NCI-H345 treated with DMSO at 0.1 percent for 48 hours (cell line): ENCODE measurements around the gene PRKG1.
"Not testable (repeated sequence)": the region's sequence is repeated elsewhere in the genome, so short reads cannot be mapped to it uniquely, and the experiment has no call there.

ENCODE experiments used
- DNase-seq: peaks from one replicate; lab custom pipeline; 2025; ENCODE audit not compliant: unreplicated experiment; lab: John Stamatoyannopoulos, UW

Gene PRKG1

DNA sequence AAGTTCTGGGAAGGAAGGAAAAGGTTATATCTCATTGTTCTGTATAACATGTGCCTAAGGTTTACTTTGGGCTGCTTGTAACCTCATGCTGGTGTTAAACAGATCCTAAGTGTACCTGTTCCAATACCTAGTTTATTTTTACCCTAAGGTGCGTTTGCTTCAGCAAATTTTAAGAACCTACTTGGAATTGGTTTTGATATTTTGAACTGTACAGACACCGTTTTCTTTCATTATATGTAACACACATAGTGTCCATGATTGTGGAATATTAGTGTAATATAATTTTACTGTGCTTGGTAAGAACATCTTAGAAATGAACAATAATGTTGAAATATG is 954.2 kb downstream of the PRKG1 start:
- DNase-seq, result no peak

DNA sequence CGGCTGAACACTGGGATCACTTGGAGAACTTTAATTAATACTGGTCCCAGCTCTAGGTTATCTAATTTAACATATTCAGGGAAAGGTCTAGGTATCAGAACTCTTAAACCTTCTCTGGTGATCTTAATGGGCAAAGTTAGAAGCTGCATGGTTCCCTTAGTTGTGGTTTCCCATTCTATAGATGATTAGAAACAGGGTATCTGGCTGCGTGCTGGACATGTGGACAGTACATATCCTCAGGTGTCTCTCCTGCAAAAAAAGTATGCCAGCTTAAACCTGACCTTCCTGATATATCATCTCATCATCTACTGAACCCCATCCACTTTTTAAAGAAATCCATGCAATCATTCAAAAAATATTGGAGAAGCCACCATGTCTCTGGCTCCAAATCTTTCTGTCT is 955.3 kb downstream of the PRKG1 start:
- no peak for DNase-seq

DNA sequence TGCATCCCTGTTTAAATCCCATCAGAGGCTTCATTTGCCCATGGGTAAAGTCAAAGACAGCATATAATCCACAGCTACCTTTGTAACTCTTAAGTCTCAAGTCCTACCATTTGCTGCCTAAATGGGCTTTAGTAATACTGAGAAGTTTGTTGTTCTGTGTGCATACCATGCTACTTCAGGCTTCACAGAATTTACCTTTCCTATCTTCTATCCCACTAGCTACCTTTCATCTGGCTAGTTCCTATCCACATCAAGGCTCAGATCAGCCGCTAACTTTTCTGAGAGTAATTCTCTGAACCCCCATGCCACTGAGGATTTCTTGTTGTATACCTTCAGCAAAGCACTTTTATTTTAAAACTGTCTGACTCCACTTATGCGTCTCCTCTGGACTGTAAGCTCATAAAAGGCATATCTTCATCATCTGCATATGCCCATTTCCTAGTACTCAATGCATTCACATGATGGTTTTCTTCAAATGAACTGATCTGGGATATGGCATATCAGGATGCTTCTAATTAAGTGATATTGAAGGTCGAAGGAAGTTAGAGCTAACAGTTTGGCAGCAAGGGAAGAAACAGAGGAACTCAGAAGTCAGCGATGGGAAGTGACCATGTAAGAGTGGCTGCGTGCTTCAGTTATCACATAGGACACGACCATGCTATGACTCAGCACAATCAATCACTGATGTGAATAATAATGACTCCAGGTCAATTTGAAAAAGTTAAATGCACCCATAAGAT is 955.9 kb downstream of the PRKG1 start:
- DNase-seq, result no peak

GRCh38 chr10:52030975-52031374 is 956.7 kb downstream of the PRKG1 start:
- DNase-seq, result no peak

GRCh38 chr10:52031771-52032170 is 957.5 kb downstream of the PRKG1 start:
- no peak for DNase-seq

DNA sequence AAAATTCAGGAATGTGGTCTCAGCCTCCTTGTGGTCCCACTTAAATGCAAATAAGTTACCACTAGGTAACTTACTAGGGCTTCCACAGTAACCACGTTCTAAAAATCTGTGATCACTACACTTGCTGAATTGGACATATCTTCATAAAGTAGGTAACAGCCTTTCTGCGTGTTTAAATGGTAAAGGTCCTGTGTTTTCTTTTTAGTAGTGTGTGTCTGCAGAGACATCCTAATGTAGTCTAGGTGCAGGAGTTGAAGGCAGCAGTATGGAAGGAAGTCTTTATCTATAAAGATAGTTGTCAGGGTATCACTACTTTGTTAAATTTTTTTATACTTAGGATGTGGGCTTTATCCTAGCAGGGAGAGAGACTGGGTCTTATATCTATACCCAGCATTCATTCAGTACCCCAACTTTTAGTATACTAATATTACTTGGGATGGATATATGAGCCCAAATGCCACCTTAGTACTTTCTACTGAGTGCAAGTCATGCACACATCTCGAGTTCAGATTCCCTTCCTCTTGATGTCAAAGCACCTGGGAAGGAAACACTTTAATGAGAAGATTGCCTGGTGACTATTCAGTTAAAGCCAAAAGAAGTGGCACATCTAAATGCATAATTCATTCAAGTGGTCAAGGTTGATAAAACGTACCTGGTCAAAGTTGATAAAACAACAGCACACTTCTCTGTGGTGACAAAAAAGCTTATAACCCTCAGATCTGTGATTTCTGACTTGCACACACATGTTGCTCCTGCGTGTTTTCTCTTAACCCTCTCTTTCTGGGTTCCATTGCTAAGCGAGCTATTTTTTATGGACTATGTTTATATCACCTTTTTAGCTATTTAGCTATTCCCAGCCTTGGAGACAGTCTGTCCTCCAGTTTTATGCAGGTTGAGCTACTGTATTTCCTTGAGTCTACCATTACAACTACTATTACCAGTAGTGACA is 958.7 kb downstream of the PRKG1 start:
- no peak for DNase-seq

DNA sequence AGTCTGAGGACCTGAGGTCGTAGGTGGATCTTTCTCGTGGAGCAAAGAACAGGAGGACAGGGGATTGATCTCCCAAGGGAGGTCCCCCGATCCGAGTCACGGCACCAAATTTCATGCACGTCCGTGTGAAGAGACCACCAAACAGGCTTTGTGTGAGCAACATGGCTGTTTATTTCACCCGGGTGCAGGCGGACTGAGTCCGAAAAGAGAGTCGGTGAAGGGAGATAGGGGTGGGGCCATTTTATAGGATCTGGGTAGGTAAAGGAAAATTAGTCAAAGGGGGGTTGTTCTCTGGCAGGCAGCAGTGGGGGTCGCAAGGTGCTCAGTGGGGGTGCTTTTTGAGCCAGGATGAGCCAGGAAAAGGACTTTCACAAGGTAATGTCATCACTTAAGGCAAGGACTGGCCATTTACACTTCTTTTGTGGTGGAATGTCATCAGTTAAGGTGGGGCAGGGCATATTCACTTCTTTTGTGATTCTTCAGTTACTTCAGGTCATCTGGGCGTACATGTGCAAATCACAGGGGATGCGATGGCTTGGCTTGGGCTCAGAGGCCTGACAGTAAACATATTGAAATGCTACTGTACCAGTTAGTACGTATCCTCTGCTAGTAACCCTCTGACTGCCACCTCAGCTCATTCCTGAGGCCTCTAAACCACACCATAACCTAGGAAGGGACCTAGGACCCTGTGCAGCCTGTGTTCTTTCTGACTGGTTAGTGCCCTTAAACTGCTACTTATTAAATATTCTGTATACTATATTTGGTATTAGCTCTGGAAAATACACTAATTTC is 964.9 kb downstream of the PRKG1 start:
- DNase-seq, result not testable (repeated sequence)

DNA sequence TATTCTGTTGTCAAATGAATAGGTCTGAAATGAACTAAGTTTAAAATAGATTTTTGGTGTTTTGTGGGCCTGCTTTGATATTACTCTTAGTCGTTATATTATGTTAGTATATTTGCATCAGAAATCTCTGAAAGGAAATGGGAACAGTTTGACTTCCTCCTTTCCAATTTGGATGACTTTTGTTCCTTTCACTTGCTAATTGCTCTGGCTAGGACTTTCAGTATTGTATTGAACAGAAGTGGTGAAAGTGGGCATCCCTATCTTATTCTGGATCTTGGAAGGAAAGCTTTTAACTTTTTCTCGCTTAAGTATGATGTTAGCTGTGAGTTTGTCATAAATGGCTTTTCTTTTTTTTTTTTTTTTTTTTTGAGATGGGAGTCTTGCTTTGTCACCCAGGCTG is 966.2 kb downstream of the PRKG1 start:
- no peak for DNase-seq

DNA sequence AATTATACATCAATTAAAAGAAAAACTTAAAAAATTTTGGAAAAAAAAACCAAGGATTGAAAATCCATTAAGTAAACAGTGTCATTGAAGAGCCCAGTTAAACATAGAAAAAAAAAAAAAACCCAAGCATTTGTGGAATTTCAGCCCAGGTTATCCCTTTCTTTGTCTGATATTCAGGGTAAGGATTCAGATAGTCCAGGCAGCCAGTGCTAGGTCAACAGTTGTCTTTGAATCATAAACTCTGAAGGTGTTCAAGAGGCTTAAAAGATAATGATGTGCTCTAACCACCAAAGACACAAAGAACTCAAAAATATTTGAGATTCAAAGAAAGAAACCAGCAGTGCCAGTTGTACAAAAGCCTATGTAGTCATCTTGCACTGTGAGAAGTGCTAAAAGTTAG is 969.5 kb downstream of the PRKG1 start:
- no peak for DNase-seq

DNA sequence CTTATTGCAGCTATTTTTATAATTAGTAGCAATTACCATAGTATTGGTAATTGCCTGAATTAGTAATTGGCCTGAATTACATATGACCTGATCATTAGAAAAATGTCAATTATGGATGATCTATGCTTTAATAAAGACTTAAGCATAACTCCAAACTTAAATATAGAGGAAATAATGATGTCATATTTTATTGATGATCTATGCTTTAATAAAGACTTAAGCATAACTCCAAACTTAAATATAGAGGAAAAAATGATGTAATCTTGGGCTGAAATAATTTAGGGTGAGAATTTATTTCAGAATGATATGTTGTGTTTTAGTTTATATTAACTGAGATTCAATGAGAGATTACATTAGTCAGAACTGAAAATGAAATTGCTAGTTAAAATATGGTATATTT is 973.8 kb downstream of the PRKG1 start:
- no peak for DNase-seq

GRCh38 chr10:52050429-52051047 is 976.3 kb downstream of the PRKG1 start:
- no peak for DNase-seq

DNA sequence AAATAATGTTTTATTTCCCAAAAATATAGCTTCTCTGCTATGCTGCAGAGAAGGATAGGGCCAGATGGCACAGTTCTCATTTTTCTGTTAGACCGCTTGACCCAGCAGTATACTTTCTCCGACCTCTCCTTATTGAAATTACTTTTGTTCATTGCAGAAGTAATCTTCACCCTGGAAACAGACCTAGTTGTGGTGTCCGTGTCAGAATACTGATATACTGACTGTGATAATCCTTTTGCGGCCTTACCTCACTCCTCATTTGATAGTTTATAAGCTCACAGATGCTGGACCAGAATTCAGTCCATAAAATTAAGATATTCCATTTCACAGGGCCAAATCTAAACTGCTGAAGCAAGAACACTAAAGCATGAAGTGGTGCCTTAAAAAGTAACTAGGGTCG is 979.2 kb downstream of the PRKG1 start:
- no peak for DNase-seq

- no peak for DNase-seq
These were observed 982.0 kb downstream of the PRKG1 start for GRCh38 chr10:52056291-52056690.

DNA sequence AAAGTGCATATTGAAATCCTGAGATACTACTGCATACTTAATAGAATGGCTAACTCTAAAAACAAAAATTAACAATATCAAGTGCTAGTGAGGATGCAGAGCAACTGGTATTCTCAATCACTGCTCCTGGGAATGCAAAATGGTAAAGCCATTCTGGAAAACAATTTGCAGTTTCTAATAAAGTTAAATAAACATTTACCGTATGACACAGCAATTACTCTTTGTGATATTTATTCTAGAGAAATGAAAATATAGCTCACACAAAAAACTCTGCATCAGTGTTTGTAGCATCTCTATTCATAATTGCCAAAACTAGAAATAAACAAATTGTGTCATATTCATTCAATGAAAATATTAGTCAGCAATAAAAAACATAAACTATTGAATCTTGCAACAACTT is 984.8 kb downstream of the PRKG1 start:
- DNase-seq, result no peak

GRCh38 chr10:52063159-52063558 is 988.9 kb downstream of the PRKG1 start:
- DNase-seq, result no peak

DNA sequence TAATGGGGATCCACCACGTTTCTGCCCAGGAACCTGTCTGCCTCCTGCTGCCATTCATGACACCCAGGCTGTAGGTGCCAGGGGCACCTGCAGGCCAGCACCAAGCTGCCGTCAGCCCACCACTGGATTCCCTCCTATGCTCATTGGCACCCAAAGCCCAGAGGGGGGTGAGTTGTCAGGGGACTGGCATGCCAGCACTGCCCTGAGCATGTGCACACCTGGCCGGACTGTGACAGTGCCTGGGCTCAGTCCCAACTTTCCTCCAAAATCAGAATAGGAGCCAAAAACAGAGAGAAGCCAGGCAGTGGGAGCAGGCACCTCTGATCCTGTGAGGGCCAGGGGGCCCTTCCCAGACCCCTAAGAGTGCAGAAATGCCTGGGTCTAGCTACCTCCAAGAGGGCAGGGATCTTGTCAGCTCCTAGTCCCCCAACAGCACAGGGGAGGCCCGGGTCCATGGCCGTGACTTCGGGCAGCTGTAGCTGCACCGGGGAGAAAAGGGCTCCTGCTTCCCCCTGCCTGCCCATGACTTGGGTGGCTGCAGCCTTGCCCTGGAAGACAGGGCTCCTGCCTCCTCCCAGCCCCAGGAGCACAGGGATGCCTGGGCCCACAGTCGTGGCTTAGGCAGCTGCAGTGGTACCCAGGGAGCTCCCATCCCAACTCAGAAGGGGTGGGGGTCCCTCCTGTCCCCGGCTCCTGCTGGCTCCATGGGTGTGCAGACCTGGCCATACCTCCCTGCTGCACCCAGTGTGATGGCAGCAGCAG is 990.0 kb downstream of the PRKG1 start:
- DNase-seq, result no peak

- DNase-seq, result no peak
These were observed 992.1 kb downstream of the PRKG1 start for GRCh38 chr10:52066383-52066782.

DNA sequence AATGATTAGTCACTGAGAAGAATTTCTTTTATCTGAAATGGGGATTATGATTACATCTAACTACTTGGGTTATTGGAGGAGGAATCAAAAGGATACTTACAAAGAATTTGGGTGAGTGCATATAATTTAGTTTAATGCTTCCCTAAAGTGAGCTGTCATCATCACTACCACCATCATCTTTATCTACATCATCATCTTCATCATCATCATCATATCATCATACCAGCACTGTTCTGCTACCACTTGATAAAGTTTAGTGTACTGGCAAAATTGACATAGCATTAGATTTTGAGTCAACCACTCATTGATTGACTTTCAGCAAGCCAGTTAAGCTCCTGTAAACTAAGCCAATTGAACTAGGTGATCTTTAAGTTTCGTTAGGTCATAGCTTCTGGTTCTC is 994.2 kb downstream of the PRKG1 start:
- DNase-seq, result no peak

- DNase-seq, result no peak
These were observed 997.5 kb downstream of the PRKG1 start for GRCh38 chr10:52071814-52072213.

DNA sequence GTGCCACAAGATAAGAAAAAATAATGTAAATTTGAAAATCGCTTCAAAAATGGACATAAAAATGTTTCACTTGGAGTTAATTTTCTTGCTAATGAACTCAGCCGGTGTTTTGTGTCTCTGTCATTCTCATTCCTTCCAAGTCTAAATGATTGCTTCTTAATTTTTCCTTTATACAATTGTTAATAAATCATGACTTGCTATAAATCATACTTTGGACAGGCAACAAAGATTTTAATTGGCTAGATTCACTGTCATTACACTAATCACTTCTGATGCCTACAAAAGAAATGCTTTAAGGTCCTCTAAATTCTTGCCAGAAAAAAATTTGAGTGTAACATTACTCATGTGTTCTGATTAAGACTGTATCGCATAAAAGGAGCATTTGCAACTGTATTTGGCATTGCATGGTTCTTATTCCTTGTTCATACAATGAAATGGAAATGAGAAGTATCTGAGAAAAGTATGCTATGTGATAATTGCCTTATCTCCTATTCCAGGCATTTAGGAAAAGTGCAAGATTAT is 1000.3 kb downstream of the PRKG1 start:
- no peak for DNase-seq
